Fibroblast of the aortic adventitia (primary cell): ENCODE measurements around the gene SLC44A5. TPM values are rescaled to one million over a fixed set of nuclear protein-coding genes. Genes with fewer than 3 reads are reported as not detected.

Experiments used
- DNase-seq: peaks from one replicate; pipeline ENCODE4 v3.0.0-alpha.2; 2010; ENCODE audit warnings: low read depth
- H3K4me3 ChIP-seq: 2 replicates; pipeline ENCODE4 v1.5.1; 2011; ENCODE audit warnings: low read depth, mild to moderate bottlenecking, control low read depth, low read length, moderate library complexity
- CTCF ChIP-seq: IDR thresholded peaks from 2 replicates; pipeline ENCODE4 v1.5.1; 2011; ENCODE audit warnings: mild to moderate bottlenecking, low read length, control low read depth, inconsistent platforms; ENCODE audit not compliant: insufficient read depth
- total RNA-seq: library from RNA; depleted of rRNA; stranded (reverse); fragments of >200 nt; gene quantifications from 2 replicates; pipeline ENCODE4 v1.2.3, GENCODE V29; 2012; ENCODE audit warnings: low replicate concordance

SLC44A5 gene
- total RNA-seq, 1 donor = 0.45 TPM

GRCh38 chr1:75514270-75514669 lies 96.6 kb downstream of the SLC44A5 start:
- no peak overlapping the region for H3K4me3 ChIP-seq
- TF ChIP-seq CTCF = no peak
- no peak for DNase-seq

GRCh38 chr1:75506976-75507375 lies 103.9 kb downstream of the SLC44A5 start:
- no peak for DNase-seq
- no peak overlapping the region for H3K4me3 ChIP-seq
- no peak for TF ChIP-seq CTCF

- no peak overlapping the region for H3K4me3 ChIP-seq
- DNase-seq = no peak
- TF ChIP-seq CTCF = no peak
Measured at GRCh38 chr1:75503221-75503974, 107.5 kb downstream of the SLC44A5 start.

GRCh38 chr1:75502776-75503175 lies 108.1 kb downstream of the SLC44A5 start:
- peak; percentile 37 for DNase-seq
- no peak for TF ChIP-seq CTCF

GRCh38 chr1:75501577-75502295 lies 109.2 kb downstream of the SLC44A5 start:
- no peak for DNase-seq
- H3K4me3 ChIP-seq = no peak overlapping the region
- no peak for TF ChIP-seq CTCF

More at GRCh38 chr1:75502776-75503175, 108.1 kb downstream of the SLC44A5 start:
- no peak overlapping the region for H3K4me3 ChIP-seq

- no peak overlapping the region for H3K4me3 ChIP-seq
- no peak for DNase-seq
- TF ChIP-seq CTCF = no peak
Measured at GRCh38 chr1:75492011-75492410, 118.9 kb downstream of the SLC44A5 start.
